Heart right ventricle (tissue), 16 donors: ENCODE results near the gene ABLIM1. TPM values are rescaled to one million over a fixed set of nuclear protein-coding genes. Genes with fewer than 3 reads are reported as not detected.

Source experiments
- ATAC-seq, 8 donors: fragments of 200-7000 bp; cut with Tn5 transposase; one replicate each; pipeline ENCODE4 v1.9.1; 2020; ENCODE audit warnings: mild to moderate bottlenecking in 8 of 8, moderate library complexity in 8 of 8, moderate number of reproducible peaks in 1 of 8
- DNase-seq, 2 donors: peaks; one replicate each; pipeline ENCODE4 v3.0.0-alpha.2; 2020
- H3K27ac ChIP-seq, 10 donors: fragments of 200-600 bp; sonication (generic) in 2 of 10; one replicate each; pipeline versions ENCODE4 v1.5.0 to v1.8.0; 2020 to 2022; ENCODE audit warnings: mild to moderate bottlenecking in 3 of 10
- H3K27me3 ChIP-seq, 7 donors: fragments of 200-600 bp; one replicate each; pipeline ENCODE4 v1.8.0; 2021 to 2022; ENCODE audit warnings: mild to moderate bottlenecking in 2 of 7
- H3K36me3 ChIP-seq, 9 donors: fragments of 200-600 bp; sonication (generic) in 1 of 9; one replicate each; pipeline versions ENCODE4 v1.5.0 to v1.8.0; 2020 to 2022; ENCODE audit warnings: mild to moderate bottlenecking in 2 of 9
- H3K4me1 ChIP-seq, 9 donors: fragments of 200-600 bp; sonication (generic) in 1 of 9; one replicate each; pipeline versions ENCODE4 v1.5.0 to v1.8.0; 2020 to 2022; ENCODE audit warnings: mild to moderate bottlenecking in 4 of 9
- H3K4me3 ChIP-seq, 10 donors: fragments of 200-600 bp; sonication (generic) in 2 of 10; one replicate each; pipeline versions ENCODE4 v1.5.0 to v1.8.0; 2020 to 2022; ENCODE audit warnings: mild to moderate bottlenecking in 7 of 10, moderate library complexity in 2 of 10
- H3K9me3 ChIP-seq, 11 donors: fragments of 200-600 bp in 10 of 11; sonication (generic) in 2 of 11; one replicate each; pipeline versions ENCODE4 v1.5.0 to v1.8.0; 2013 to 2022; ENCODE audit warnings: mild to moderate bottlenecking in 2 of 11, control low read depth in 1 of 11, moderate library complexity in 1 of 11
- WGBS, 2 donors: extraction: QIAGEN DNeasy Blood & Tissue Kit; methylation state at CpG; one replicate each; pipeline ENCODE4 v1.1.7; 2013; ENCODE audit warnings: inconsistent platforms in 1 of 2; 5-methylcytosine and 5-hydroxymethylcytosine counted together
- intact Hi-C, 10 donors: fragments of 100-400 bp; cut with DNase I; formaldehyde crosslinking; loops; one replicate each; pipeline versions ENCODE4 v1.11.1 to v1.14.2; 2022
- polyA plus RNA-seq, 2 donors: library from polyadenylated mRNA; stranded (reverse); fragments of 200-250 nt; gene quantifications; one replicate each; pipeline ENCODE4 v1.2.3, GENCODE V29; 2013
- total RNA-seq, 10 donors: library from RNA; stranded (reverse); fragmentation: NEBNext Ultra II Directional in 3 of 10; extraction: Animal tissue kit (Norgen Biotek cat#: 25700) in 3 of 10; gene quantifications; one replicate each; pipeline versions ENCODE4 v1.2.1 to v1.2.4, GENCODE V29; 2021 to 2023
- TF ChIP-seq, protein P1 (sequence below), 9 donors: fragments of 200-600 bp; sonication (generic) in 2 of 9; IDR thresholded peaks; one replicate each; pipeline versions ENCODE4 v1.5.0 to v1.8.0; 2021 to 2022; ENCODE audit warnings: antibody characterized with exemption in 9 of 9, mild to moderate bottlenecking in 5 of 9, moderate library complexity in 1 of 9
- donor health status: Arrhythmogenic right ventricular cardiomyopathy.
- donor health status: ischemic (EF 13 %, LVEDD 7.1; RV severe dilation, severe dysfunction).
- donor health status: healthy with polysubstance abuse.
- donor health status: DM: no; HTN: yes; CAD: no.
- donor health status: DM: no; HTN: no; CAD: no.
- donor health status: ischemic (EF 25% LVEDD 6.9; RV normal size, moderate dysfunction).
- donor health status: ischemic (EF 25% LVEDD 5.7; RV mildly dilated, moderate dysfunction).
- donor health status: healthy.
- donor health status: DM: yes; HTN: yes; CAD: no.
- donor health status: Ischemic cardiomyopathy.
- donor health status: ischemic (EF 35%, LVEDD 5.7; RV mildly dilated, moderate dysfunction).
- donor health status: nonischemic (EF 11% LVEDD 7.7; RV severe dilation, severe dysfunction).
- donor health status: DM: yes; HTN: yes; CAD: no.
- donor health status: PGD.
- donor health status: ischemic (EF 29% LVEDD 5.4; RV normal size, mild dysfunction).
- donor health status: nonischemic (EF 23%, LVEDD 6.1; RV moderate dilation, normal function).

Gene ABLIM1
- total and polyA plus RNA-seq, 12 donors = 119 to 816 (median 600) TPM

DNA sequence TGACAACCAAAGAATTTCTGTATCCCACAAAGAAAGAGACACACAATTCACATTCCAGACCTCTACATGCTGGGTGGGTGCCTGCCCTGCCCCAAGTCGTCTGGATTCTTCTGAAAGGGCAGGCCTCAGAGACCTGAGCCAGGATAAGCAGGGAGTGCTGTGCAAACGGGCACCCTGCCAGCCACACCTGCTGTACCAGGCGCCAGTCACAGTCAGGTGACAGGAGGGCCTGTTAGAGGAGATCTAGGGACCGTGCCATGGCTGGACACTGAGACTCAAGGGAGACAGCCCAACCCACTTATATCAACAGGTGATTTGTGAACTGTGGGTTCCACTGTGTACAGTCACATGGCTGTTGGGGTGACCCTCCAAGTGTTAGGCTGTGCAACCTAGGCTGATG is 150.6 kb downstream of the ABLIM1 start:
- peak overlapping the region; percentile 2 to 89 (median 69) for H3K27ac ChIP-seq
- 7 to 22% methylated on average over 4 of the region's 4 CpGs for WGBS, 2 donors
- no peaks in the 10 kb centered on the region for H3K9me3 ChIP-seq
- H3K4me1 ChIP-seq = peaks cover 16 to 76% (median 58%) of the 10 kb centered on the region in 9 donors
- peaks cover 0 to 33% (median 0%) of the 10 kb centered on the region in 9 donors for H3K36me3 ChIP-seq
- ATAC-seq = peak; percentile 32 to 80 (median 69)
- peak; percentile 47 to 52 for DNase-seq
- H3K4me3 ChIP-seq = no peak overlapping the region
- intact Hi-C loops = no loop called here
- H3K27me3 ChIP-seq = no peaks in the 10 kb centered on the region
- TF ChIP-seq, protein P1, sequence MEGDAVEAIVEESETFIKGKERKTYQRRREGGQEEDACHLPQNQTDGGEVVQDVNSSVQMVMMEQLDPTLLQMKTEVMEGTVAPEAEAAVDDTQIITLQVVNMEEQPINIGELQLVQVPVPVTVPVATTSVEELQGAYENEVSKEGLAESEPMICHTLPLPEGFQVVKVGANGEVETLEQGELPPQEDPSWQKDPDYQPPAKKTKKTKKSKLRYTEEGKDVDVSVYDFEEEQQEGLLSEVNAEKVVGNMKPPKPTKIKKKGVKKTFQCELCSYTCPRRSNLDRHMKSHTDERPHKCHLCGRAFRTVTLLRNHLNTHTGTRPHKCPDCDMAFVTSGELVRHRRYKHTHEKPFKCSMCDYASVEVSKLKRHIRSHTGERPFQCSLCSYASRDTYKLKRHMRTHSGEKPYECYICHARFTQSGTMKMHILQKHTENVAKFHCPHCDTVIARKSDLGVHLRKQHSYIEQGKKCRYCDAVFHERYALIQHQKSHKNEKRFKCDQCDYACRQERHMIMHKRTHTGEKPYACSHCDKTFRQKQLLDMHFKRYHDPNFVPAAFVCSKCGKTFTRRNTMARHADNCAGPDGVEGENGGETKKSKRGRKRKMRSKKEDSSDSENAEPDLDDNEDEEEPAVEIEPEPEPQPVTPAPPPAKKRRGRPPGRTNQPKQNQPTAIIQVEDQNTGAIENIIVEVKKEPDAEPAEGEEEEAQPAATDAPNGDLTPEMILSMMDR (IDR thresholded peaks at IDR 0.05) = no peak

DNA sequence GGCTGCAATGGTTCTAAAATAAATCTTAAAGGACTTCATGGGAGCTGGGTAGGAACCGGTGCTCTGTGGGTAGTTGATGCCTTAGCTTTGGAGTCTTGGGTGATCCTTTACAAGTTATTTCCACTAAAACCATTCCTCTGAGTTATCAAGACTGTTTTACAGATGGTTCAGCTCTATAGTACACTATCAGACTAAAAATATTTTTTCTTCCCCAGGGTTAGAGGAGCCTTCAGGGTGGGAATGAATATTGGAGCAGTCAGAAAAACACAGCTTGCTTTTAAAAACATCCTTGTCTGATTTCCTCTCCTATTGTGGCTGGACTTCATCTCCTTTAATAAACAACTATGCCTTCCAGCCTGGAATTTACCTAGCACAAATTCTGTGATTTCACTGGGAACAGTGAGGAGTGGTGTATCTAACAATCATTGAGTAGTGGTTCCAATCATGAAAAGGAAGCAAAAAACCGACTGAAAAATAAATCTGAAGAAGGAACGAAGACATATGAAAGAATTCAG is 151.1 kb downstream of the ABLIM1 start:
- intact Hi-C loops = no loop called here
- Histone ChIP-seq H3K27me3 (no peaks in the 10 kb centered on the region), H3K27ac (peak overlapping the region; percentile 2 to 89 (median 69)), H3K36me3 (peaks cover 0 to 29% (median 0%) of the 10 kb centered on the region in 9 donors), H3K4me1 (peaks cover 16 to 80% (median 63%) of the 10 kb centered on the region in 9 donors), H3K9me3 (no peaks in the 10 kb centered on the region), H3K4me3 (no peak overlapping the region)
- DNase-seq (no peak), ATAC-seq (peak in 5 of 8 donors; percentile 15 to 56 (median 37))
- WGBS, 2 donors = 39 to 48% methylated on average over 3 of the region's 3 CpGs
- TF ChIP-seq, protein P1 (IDR thresholded peaks at IDR 0.05) = no peak

DNA sequence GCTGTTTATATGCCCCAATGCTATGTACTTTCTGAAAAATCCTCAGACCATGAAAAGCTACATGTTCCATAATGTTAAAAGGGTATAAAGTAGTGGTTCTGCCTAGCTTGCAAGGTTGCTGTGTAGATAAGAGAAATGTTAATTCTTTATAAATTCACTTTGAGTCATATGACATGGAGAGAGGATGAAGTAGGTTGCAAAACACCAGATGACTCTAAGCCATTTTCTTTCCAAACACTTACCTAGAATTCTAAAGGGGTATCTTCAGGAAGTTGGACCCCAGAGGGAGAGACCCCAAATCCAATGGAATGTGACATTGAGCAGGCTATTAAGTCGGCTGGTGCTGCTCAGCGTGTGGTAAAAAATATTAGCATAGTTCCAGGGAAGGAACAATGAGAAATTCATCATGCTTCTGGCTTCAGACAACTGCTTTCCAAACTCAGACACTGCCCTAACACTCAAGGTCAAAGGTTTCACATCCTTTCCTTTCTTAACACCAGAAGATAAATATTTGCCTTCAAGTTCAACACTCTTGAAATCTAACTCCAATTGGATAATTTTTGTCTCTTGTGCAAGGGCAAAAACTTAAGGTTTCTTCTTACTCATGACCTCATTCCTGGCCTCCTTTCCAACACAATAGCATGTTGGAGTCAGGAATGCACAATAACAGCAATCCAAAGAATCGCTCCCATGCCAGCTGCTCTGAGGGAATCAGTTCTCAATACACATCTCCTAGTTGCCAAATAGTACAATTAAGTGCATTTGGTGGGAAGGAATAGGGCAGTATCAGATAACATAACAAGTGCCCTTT is 153.1 kb downstream of the ABLIM1 start:
- DNase-seq (no peak), ATAC-seq (peak in 7 of 8 donors; percentile 39 to 65 (median 49))
- TF ChIP-seq, protein P1 (IDR thresholded peaks at IDR 0.05) = no peak
- Histone ChIP-seq H3K4me3 (no peak overlapping the region), H3K4me1 (peaks cover 16 to 88% (median 71%) of the 10 kb centered on the region in 9 donors), H3K36me3 (peaks cover 0 to 17% (median 0%) of the 10 kb centered on the region in 9 donors), H3K27me3 (no peaks in the 10 kb centered on the region), H3K27ac (peak overlapping the region; percentile 0 to 89 (median 62)), H3K9me3 (no peaks in the 10 kb centered on the region)
- intact Hi-C loops = no loop called here
- 19 to 24% methylated on average over 3 of the region's 3 CpGs for WGBS, 2 donors

DNA sequence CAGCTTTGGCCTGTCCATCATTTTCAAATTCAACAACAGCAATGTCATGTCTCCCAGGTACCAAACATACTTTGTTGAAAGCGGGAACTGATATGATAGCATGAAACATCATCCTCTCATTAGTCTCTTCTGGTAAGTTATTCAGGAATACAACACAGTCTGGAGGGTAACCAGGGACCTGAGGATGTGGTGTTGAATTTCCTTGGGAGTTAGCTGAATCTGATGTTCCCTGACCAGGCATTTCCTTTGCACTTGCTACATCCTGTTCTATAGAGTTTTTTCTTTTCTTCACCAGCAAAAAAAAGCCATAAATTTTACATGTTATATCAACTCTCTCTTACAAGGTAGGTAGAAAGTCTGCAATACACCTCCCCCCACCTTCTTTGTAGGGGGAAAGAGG is 156.0 kb downstream of the ABLIM1 start:
- ATAC-seq (no peak), DNase-seq (no peak)
- peak overlapping the region in 1 of 10 donors; percentile 41 for H3K27ac ChIP-seq
- no peak overlapping the region for H3K4me3 ChIP-seq
- H3K27me3 ChIP-seq = no peaks in the 10 kb centered on the region
- WGBS, 2 donors = 87 to 97% methylated on average over 1 of the region's 1 CpG
- peaks cover 0 to 17% (median 0%) of the 10 kb centered on the region in 9 donors for H3K36me3 ChIP-seq
- intact Hi-C loops = no loop called here
- H3K4me1 ChIP-seq = peaks cover 4 to 84% (median 64%) of the 10 kb centered on the region in 9 donors
- TF ChIP-seq, protein P1 (IDR thresholded peaks at IDR 0.05) = no peak
- H3K9me3 ChIP-seq = no peaks in the 10 kb centered on the region
